Ramos (cell line): ENCODE data around the gene UBB.

Experiments
- in situ Hi-C: fragments of 300-500 bp; cut with MboI; formaldehyde crosslinking; loops from one replicate; pipeline ENCODE4 v1.14.3; 2022; ENCODE audit warnings: low sequenced_read_pairs; ENCODE audit not compliant: unreplicated experiment

UBB gene

DNA sequence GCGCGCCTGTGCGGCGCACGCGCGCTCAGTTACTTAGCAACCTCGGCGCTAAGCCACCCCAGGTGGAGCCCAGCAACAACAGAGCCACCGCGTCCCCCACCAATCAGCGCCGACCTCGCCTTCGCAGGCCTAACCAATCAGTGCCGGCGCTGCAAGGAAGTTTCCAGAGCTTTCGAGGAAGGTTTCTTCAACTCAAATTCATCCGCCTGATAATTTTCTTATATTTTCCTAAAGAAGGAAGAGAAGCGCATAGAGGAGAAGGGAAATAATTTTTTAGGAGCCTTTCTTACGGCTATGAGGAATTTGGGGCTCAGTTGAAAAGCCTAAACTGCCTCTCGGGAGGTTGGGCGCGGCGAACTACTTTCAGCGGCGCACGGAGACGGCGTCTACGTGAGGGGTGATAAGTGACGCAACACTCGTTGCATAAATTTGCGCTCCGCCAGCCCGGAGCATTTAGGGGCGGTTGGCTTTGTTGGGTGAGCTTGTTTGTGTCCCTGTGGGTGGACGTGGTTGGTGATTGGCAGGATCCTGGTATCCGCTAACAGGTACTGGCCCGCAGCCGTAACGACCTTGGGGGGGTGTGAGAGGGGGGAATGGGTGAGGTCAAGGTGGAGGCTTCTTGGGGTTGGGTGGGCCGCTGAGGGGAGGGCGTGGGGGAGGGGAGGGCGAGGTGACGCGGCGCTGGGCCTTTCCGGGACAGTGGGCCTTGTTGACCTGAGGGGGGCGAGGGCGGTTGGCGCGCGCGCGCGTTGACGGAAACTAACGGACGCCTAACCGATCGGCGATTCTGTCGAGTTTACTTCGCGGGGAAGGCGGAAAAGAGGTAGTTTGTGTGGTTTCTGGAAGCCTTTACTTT, at the start of gene UBB:
TSS of gene UBB (plus strand) at position 452 of the 856 bp plus-strand sequence. CDS start 817 bp downstream, outside the sequence.
- in situ Hi-C loops, result no loop called here

DNA sequence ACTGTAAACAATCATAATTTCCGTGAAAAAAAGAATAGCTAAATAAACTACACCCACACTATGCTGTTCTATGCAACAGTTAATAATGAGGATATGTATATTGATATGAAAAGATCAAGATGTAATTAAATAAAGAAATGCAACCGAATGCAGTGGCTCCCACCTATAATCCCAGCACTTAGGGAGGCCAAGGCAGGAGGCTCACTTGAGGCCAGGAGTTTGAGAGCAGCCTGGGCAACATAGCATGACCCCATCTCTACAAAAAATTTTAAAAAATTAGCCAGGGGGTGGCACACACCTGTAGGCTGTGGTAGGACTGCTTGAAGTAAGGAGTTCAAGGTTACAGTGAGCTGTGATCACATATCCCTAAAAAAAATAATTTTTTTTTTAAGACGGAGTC, 42.5 kb upstream of the UBB start:
- in situ Hi-C loops, result no loop called here

DNA sequence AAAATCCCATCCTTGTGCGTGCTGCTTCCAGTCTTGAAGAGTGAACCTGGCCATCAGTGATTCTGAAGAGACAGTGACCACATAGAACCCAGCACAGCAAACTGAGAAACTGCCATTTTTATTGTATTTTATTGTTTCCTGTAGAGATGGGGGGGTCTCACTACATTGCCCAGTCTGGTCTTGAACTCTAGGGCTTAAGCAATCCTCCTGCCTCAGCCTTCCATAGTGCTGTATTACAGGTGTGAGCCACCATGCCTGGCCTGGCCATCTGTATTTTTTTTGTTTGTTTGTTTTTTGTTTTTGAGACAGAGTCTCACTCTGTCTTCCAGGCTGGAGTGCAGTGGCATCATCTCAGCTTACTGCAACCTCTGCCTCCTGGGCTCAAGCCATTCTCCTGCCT, 41.5 kb upstream of the UBB start:
- in situ Hi-C loops, result no loop called here

DNA sequence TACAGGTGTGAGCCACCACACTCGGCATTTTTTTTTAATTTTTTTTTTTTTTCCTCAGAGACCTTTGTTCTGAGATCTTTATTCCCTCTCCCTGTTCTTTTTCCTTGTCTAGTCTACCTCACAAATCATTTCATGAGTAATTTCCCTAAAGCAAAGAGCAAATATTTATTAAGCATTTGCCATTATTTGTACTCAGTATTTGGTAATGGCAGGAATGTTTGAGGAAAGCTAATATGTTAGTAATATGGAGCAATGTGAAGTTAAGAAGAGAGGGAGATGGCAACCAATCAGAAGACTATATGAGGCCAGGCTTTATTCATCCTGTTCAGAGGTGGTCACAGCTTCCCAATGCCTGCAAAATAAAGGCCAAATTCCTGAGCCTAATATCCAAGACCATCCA, 40.9 kb upstream of the UBB start:
- in situ Hi-C loops, result no loop called here

DNA sequence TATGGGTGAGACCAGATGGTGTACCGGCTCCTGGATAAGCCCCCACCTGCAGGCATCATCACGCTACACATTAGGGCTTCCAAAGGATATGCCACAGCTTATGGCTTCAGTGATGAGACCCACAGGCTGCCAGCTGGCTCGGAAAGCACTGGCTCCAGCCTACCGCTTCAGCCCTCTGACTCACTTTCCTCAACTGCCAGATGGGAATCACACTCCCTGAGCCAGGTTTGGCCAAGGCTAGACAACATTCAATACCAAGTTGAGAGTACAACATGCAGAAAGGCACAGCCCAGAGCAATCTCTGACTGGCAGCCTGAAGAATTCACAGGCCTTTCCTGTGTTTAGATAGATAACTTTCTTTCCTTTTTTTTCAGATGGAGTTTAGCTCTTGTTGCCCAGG, 37.9 kb upstream of the UBB start:
- in situ Hi-C loops, result no loop called here

DNA sequence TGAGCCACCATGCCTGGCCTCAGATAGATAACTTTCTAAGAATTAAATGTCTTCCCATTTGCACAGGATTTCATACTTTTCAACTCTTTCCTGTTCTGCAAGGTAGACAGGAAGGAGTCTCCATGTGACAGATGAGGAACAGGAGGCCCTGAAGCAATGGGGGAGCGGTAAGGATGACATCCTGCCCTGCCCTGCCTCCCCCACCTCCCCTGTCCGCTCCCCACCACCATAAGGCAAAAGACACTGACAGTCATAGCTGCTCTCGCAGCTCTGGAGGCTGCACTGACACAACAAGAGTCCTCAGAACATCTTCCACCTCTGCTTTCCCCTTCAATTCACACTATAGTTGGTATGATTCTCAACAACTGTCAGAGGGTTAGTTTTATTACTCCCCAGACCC, 37.3 kb upstream of the UBB start:
- in situ Hi-C loops, result no loop called here

DNA sequence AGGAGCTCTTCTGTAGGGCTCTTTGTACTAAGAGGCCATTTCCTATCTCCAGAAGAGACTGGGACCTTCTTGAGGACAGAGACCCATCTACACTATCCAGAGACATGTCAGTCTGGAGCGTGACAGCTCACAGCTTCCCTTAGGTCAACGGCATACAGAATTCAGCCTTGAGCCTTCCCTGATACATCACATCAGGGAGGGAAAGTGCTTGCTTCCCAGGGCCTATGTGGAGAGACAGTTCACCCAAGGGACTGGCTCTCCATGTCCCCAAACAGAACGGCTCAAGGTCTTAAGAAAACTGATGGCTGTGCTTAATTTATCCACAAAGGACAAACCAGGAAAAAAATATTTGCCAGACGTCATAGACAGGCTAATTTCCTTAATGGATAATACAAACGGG, 35.3 kb upstream of the UBB start:
- in situ Hi-C loops, result no loop called here

DNA sequence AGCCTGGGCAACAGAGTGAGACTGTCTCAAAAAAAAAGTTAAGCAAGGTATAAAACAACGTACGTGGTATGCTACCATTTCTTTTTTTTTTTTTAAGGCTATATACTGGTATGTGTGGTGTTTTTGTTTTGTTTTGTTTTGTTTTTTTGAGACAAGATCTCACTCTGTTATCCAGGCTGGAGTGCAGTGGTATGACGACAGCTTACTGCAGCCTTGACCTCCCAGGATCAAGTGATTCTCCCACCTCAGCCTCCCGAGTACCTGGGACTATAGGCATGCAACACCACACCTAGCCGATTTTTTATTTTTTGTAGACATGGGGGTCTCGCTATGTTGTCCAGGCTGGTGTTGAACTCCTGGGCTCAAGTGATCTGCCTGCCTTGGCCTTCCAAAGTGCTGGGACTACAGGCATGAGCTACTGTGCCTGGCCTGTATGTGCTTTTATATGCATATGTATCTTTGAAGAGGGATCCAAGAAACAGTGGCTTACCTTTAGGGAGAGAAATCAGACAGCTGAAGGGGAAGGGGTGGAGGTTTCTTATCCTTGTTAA, 34.1 kb upstream of the UBB start:
- in situ Hi-C loops, result no loop called here

DNA sequence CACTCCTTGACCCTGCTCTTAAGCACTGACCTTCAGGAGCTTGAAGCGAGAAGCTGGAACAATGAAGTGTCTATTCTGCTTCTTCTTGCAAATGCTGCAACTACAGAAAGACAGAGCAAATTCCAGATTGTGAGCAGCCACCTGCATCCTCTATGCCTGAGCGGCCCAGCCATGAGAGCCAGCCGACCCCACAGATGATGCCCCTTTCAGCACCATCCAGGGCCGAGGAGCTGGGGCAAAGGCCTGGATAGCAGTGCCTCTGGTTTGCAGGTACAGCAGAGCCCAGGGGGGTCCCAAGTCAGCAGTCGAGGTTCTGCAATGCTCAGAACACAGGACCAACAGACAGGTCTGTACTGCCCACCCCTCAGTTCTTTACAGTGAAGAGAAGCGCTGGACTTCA, 32.3 kb upstream of the UBB start:
- in situ Hi-C loops, result no loop called here

DNA sequence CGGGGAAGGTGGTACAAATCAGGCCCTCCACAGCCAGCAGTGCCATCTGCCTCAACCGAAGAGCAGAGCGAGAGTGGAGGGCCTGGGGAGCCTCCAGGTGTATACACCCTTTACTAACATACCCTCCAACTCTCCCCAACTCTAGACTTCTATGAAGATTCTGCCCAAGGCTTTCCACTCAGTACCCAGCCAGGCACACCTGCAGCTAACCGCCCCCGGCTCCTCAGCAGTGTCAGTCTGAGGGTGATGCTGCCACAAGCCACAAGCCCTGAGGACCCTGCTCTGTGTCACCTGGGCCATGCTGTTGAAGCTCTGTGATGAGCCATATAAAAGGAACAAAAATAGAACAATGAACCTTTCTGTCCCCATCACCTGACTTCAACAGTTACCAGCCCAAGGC, 31.5 kb upstream of the UBB start:
- in situ Hi-C loops, result no loop called here

DNA sequence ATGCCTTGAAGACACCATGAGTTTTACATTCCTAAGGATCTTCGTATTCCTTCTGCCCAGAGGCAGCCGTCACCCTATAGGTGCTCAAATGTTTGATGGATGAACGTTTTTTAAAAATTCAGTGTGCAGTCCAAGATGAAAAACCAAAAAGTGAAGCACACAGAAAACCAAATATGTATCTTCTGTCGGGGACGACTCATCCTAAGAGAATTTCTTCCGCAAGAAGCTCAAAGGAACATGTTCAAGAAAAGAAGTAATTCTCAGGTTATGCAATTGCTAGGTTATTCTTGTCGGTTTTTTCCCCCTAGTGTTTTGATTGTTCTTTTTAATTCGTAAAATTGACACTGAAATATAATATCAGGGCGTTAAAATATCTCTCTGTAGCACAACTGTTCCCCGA, 29.1 kb upstream of the UBB start:
- in situ Hi-C loops, result no loop called here

DNA sequence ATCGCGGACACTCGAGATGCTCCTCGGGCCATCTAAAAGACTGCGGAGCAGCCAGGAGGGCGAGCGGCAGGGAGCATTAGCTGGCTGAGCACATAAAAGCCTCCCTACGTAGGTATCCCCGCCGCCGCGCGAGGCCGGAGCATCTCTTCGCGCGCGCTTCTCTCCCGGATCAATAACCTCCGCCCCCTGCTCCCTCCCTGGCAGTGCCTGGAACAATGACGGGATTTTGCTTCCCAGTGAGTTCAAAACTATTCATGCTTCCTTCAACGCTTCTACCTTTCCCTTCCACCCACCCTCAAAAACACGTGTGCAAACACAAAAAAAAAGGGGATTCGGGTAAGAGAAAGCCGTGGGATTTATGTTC, 28.6 kb upstream of the UBB start:
- in situ Hi-C loops, result no loop called here

DNA sequence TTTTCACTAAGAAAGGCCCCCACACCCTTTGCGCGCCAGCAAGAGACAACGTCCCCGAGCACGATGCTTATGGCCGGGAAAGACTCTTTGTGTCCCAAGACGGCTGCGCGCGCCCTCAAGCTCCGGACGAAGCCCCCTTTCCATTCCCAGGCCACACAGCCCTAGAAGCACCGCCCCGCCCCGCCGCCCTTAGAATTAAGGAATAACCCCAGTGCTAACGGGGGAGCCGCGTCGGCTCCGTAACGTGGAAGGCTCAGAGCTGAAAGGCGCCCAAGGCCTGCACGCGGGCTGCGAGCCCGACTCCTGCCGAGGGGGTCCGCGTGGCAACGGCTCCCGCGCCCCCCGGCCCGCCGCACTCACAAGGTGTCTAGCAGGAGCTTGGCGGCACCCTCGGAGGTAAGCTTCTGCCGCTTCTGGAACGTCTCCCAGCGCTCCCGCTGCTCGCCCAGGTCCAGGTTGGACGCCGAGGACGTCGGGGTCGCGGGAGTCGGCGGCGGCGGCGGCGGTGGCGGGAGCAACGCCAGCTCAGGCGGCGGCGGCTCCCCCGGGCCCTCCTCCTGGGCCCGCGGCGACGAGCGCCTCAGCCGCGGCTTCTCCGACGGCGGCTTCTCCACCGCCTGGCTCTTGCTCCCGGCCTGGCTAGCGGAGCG, 28.1 kb upstream of the UBB start:
- in situ Hi-C loops, result no loop called here

DNA sequence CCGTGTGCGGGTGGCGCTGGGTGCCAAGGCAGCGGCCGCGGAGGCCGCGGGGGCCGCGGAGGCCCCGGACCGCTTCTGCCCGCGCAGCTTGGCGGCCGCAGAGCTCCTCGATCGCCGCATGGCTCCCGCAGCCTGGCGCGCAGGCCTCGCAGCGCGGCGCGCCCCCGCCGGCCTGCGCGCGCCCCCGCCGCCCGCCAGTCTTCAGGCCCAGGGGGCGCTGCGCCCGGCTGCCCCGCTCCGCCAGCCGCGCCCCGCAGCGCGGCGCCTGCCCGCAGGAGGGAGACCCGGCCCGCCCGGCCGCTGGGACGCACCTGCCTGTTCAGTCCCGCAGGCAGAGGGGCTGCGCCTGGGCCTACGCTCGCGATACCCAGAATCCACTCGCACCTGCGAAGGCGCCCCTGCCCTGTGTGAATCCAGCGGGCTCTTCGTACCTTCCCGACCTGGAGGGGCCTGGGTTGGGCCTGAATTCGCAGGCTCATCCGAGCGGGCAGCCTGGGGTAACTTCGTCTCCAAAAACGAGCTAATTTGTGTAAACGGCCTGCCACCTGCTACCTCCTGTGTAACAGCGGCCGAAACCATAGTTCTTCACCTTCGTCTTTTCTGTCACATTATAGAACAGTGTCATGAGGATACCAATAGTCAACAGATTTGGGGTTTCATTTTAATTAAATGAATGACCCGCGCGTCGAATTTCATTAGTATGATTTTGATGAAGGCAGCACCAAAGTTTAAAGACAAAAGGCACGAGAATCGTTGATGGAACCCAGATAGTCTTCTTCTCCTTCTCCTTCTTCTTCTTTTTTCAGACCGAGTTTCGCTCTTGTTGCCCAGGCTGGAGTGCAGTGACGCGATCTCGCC, 27.3 kb upstream of the UBB start, which contains the start of gene CENPV:
TSS of gene CENPV (minus strand) at position 153 of the 858 bp plus-strand sequence. CDS start at position 120, 33 bp downstream.
- in situ Hi-C loops, result no loop called here

DNA sequence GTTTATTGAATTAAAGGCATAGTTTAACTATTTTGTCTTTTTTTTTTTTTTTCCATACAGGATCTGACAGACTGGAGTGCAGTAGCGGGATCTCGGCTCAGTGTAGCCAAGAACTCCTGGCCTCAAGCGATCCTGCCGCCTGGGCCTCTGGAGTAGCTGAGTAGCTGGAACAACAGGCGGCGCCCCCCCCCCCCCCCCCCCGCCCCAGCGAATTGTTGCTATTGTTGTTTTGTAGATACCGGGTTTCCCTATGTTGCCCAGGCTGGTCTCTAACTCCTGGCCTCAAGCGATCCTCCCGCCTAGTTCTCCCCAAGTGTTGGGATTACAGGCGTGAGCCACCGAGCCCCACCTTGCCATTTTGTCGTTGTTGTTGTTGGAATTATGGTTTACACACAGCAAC, 26.3 kb upstream of the UBB start:
- in situ Hi-C loops, result no loop called here

DNA sequence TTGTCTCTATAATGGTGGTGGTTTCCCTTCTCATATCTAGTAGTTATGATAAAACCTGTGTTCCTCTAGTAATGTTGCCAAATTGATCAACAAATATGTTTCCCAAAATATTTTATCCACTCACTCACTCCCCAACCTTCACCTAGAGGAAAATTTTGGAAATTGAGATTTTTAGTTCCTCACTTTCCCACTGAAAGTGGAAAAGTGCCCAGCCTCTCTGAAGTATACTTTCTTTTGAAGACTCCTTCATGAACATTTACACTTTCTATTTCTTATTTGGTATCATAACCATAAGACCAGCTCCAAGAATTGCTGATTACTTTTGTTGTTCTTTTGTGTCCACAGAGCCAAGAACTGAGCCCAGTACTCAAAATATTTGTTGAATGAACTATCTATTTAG, 22.5 kb upstream of the UBB start:
- in situ Hi-C loops, result no loop called here

DNA sequence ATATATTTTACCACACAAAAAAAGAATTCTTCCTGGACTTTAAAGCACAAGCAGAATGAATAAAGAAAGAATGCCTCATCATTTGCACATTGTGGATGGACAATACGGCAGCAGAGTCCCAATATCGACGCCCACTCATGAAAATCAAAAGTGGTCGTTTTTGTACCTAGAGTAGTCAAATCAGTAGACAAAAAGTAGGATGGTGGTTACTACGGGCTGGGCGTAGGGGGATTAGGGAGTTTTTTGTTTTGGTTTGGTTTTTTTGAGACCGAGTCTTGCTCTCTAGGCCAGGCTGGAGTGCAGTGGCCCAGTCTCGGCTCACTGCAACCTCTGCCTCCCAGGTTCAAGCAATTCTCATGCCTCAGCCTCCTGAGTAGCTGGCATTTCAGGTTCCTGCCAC, 19.0 kb upstream of the UBB start:
- in situ Hi-C loops, result no loop called here

DNA sequence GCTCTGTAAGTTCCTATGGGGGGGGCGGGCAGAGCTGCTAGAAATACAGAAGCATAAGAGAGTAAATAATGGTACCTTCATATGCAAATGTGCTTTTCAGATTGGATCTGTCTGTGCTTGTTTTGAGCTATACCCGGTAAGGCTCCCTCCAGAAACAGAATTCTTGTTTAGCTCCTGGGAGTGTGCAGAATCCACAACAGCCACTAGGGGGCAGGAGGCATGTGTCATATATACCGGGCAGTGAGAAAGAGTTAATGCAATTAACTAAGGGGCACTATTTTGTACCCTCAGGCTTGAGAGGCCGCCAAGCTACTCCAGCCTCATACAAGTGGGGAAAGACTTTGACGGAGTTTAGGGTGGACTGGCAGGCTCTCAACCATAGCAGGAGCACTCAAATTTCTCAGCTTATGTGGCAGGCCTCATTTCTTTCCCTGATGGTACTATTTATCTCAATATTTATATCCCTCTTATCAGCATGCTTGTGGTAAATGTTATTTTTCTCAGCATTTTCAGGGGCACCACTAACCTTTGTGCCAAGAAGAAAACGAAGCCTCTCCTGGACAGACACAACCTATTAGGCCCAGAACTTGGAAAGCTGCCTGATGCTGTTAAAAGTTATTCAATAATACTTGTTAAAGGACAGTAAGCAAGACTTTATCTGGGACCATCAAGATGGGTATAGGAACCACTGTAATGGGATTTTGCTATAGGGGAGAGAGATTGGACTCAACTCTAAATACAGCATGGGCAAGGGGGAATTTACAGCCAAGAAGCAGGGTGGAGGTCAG, 16.9 kb upstream of the UBB start:
- in situ Hi-C loops, result no loop called here

DNA sequence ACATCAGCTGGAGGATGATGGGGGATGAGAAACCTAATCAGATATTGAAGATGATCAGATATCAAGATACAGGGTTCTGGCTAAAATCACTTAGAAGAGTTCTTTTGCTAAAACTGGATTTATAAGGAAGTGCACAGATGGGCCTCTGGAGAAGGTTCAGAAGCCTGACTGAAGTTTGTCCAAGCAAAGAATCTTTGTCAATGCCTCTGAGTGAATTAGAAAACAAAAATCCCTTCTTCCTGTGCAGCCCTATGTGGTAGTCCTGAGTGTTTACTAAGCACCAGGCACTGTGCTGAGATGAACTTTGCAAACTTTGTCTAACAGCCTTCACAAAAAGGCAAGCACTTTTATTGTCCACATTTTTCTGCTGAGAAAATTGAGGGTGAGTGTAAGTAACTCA, 16.3 kb upstream of the UBB start:
- in situ Hi-C loops, result loop anchor here (5.0 kb wide), 1 partner anchor 158 kb away; no protein-coding TSS in a partner anchor

DNA sequence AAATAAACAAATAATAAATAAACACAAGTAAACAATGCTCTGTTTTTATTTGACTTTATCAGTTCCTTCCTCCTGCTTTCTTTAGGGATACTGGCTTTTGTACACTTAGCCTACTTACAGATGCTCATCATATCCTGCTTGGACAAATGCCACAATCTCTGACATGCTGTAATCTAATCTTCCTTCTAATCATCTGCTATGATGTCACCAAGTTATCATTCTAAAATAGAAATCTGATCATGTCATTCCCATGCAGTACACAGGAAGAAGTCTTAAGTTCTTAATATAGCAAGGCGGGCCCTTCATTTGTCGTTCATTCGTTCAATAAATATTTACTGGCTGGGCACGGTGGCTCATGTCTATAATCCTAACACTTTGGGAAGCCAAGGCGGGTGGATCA, 9.1 kb upstream of the UBB start:
- in situ Hi-C loops, result no loop called here
